H1 (cell line): Measurements from ENCODE around the gene SPAAR. TPM values are rescaled to one million over a fixed set of nuclear protein-coding genes. Genes with fewer than 3 reads are reported as not detected.

Experiments used
- CTCF ChIA-PET: fragments of 300-600 bp; sonication (Branson Sonifier 250); formaldehyde crosslinking; loops from one replicate; lab custom pipeline; 2021; ENCODE audit not compliant: partially characterized antibody; lab: Charles Lee
- POLR2A ChIA-PET: fragments of 300-600 bp; sonication (Branson Sonifier 250); formaldehyde crosslinking; loops from one replicate; lab custom pipeline; 2021; ENCODE audit warnings: inconsistent platforms; ENCODE audit not compliant: partially characterized antibody; lab: Charles Lee
- DNase-seq, 2 experiments: peaks; one replicate each; pipeline versions ENCODE4 v3.0.0 to v3.0.0-alpha.2; 2010 to 2022; ENCODE audit warnings: low spot score in 2 of 2, low read depth in 1 of 2, mixed read lengths in 1 of 2
- FAIRE-seq: peaks from 2 replicates; lab custom pipeline; 2011; peaks lifted over from hg19 to GRCh38; lab: Jason Lieb, UNC
- H2AFZ ChIP-seq: 2 replicates; pipeline ENCODE4 v1.8.1; 2012; ENCODE audit warnings: low read length, inconsistent platforms
- H2AK5ac ChIP-seq: 2 replicates; pipeline ENCODE4 v1.6.1; 2013; ENCODE audit warnings: low read depth, low read length
- H2BK120ac ChIP-seq: replicated peaks from 2 replicates; pipeline ENCODE3; 2013; ENCODE audit warnings: low read depth, low read length, inconsistent platforms
- H2BK12ac ChIP-seq: 2 replicates; pipeline ENCODE4 v1.6.1; 2013; ENCODE audit warnings: low read depth, low read length
- H2BK15ac ChIP-seq: 2 replicates; pipeline ENCODE4 v1.6.1; 2013; ENCODE audit warnings: low read length
- H2BK20ac ChIP-seq: 2 replicates; pipeline ENCODE4 v1.6.1; 2013; ENCODE audit warnings: low read length
- H2BK5ac ChIP-seq: 2 replicates; pipeline ENCODE4 v1.6.1; 2013; ENCODE audit warnings: low read depth, low read length
- H3K14ac ChIP-seq: 2 replicates; pipeline ENCODE4 v1.6.1; 2013; ENCODE audit warnings: inconsistent platforms; ENCODE audit not compliant: insufficient read length
- H3K18ac ChIP-seq: 2 replicates; pipeline ENCODE4 v1.6.1; 2013; ENCODE audit warnings: low read length; ENCODE audit errors: extremely low read depth
- H3K23ac ChIP-seq: 2 replicates; pipeline ENCODE4 v1.6.1; 2013; ENCODE audit warnings: inconsistent platforms; ENCODE audit not compliant: insufficient read length
- H3K23me2 ChIP-seq: 2 replicates; pipeline ENCODE4 v1.6.1; 2013; ENCODE audit warnings: low read depth, low read length
- H3K27ac ChIP-seq: 2 replicates; pipeline ENCODE4 v1.6.1; 2011; ENCODE audit warnings: low read depth, low read length, inconsistent platforms
- H3K27me3 ChIP-seq, 4 experiments: replicated peaks in 1 of 4; 1 replicate in 1 of 4; 2 replicates in 3 of 4; pipeline versions ENCODE4 v1.6.1 to v1.8.1; 2011 to 2013; ENCODE audit warnings: low read length in 3 of 4, mild to moderate bottlenecking in 3 of 4, inconsistent platforms in 2 of 4, mixed read lengths in 2 of 4, moderate library complexity in 1 of 4; ENCODE audit not compliant: control insufficient read depth in 3 of 4, insufficient read depth in 3 of 4; ENCODE audit errors: extremely low read depth in 1 of 4
- H3K36me3 ChIP-seq, 4 experiments: 2 replicates each; pipeline versions ENCODE4 v1.6.1 to v1.8.1; 2011 to 2013; ENCODE audit warnings: mild to moderate bottlenecking in 4 of 4, low read length in 3 of 4, moderate library complexity in 2 of 4, control low read depth in 1 of 4, inconsistent platforms in 1 of 4; ENCODE audit not compliant: insufficient read depth in 4 of 4, control insufficient read depth in 2 of 4
- H3K4ac ChIP-seq: replicated peaks from 2 replicates; pipeline ENCODE3; 2013; ENCODE audit warnings: low read length, low read depth, mixed read lengths, inconsistent platforms; ENCODE audit not compliant: insufficient read length
- H3K4me1 ChIP-seq, 4 experiments: replicated peaks in 1 of 4; 1 replicate in 1 of 4; 2 replicates in 3 of 4; pipeline versions ENCODE4 v1.6.1 to v1.8.1; 2011 to 2013; ENCODE audit warnings: low read length in 3 of 4, inconsistent platforms in 2 of 4, mixed read lengths in 1 of 4; ENCODE audit not compliant: insufficient read depth in 4 of 4, control insufficient read depth in 3 of 4
- H3K4me2 ChIP-seq, 2 experiments: 2 replicates each; pipeline versions ENCODE4 v1.6.1 to v1.8.1; 2011 to 2013; ENCODE audit warnings: low read depth in 2 of 2, low read length in 2 of 2, control low read depth in 1 of 2, inconsistent platforms in 1 of 2, mild to moderate bottlenecking in 1 of 2; ENCODE audit not compliant: insufficient read depth in 1 of 2
- H3K4me3 ChIP-seq, 4 experiments: fragments of 200-600, 300-600 bp in 1 of 4; sonication (generic), shearing (Covaris generic), sonication (Bioruptor Twin) in 1 of 4; 2 replicates each; pipeline versions ENCODE4 v1.5.1 to v1.8.1; 2011 to 2016; ENCODE audit warnings: low read length in 4 of 4, low read depth in 3 of 4, control low read depth in 2 of 4, inconsistent platforms in 2 of 4, mild to moderate bottlenecking in 2 of 4, mixed read lengths in 1 of 4, moderate library complexity in 1 of 4; ENCODE audit not compliant: insufficient read depth in 2 of 4; ENCODE audit errors: extremely low read depth in 1 of 4
- H3K56ac ChIP-seq: replicated peaks from 2 replicates; pipeline ENCODE3; 2013; ENCODE audit warnings: low read depth, mild to moderate bottlenecking, mixed read lengths, low read length, inconsistent platforms; ENCODE audit not compliant: insufficient read length
- H3K79me1 ChIP-seq: 2 replicates; pipeline ENCODE4 v1.6.1; 2013; ENCODE audit warnings: low read depth, low read length, control low read depth
- H3K79me2 ChIP-seq, 2 experiments: 2 replicates each; pipeline versions ENCODE4 v1.6.1 to v1.8.1; 2012 to 2013; ENCODE audit warnings: low read length in 2 of 2, mild to moderate bottlenecking in 2 of 2, inconsistent platforms in 1 of 2; ENCODE audit not compliant: insufficient read depth in 2 of 2, control insufficient read depth in 1 of 2
- H3K9ac ChIP-seq, 4 experiments: replicated peaks in 1 of 4; 1 replicate in 1 of 4; 2 replicates in 3 of 4; pipeline versions ENCODE4 v1.6.1 to v1.8.1; 2011 to 2013; ENCODE audit warnings: low read depth in 3 of 4, low read length in 3 of 4, control low read depth in 2 of 4, mild to moderate bottlenecking in 2 of 4, moderate library complexity in 2 of 4, inconsistent platforms in 1 of 4; ENCODE audit errors: extremely low read depth in 1 of 4
- H3K9me3 ChIP-seq, 2 experiments: 2 replicates each; pipeline versions ENCODE4 v1.6.1 to v1.8.1; 2012 to 2013; ENCODE audit warnings: mild to moderate bottlenecking in 2 of 2, moderate library complexity in 2 of 2, control low read depth in 1 of 2, inconsistent platforms in 1 of 2, low read depth in 1 of 2, low read length in 1 of 2, mixed read lengths in 1 of 2; ENCODE audit not compliant: insufficient read depth in 2 of 2
- H4K20me1 ChIP-seq, 2 experiments: replicated peaks in 1 of 2; 2 replicates each; pipeline versions ENCODE3 to v1.8.1; 2011 to 2013; ENCODE audit warnings: inconsistent platforms in 2 of 2, low read length in 2 of 2, mild to moderate bottlenecking in 1 of 2; ENCODE audit not compliant: insufficient read depth in 2 of 2, control insufficient read depth in 1 of 2
- H4K5ac ChIP-seq: 2 replicates; pipeline ENCODE4 v1.6.1; 2013; ENCODE audit warnings: low read length, low read depth, mixed read lengths, inconsistent platforms; ENCODE audit not compliant: insufficient read length
- H4K8ac ChIP-seq: 2 replicates; pipeline ENCODE4 v1.8.0; 2013; ENCODE audit warnings: mild to moderate bottlenecking, moderate library complexity, low read length, inconsistent platforms; ENCODE audit not compliant: insufficient read depth; ENCODE audit errors: extremely low read depth
- H4K91ac ChIP-seq: replicated peaks from 2 replicates; pipeline ENCODE3; 2013; ENCODE audit warnings: low read length, mixed read lengths, inconsistent platforms; ENCODE audit not compliant: insufficient read length
- BRCA1 ChIP-seq: IDR thresholded peaks from 2 replicates; pipeline ENCODE4 v1.6.1; 2012; ENCODE audit warnings: low read depth, low read length, improper control_type of control experiment
- CHD1 ChIP-seq: IDR thresholded peaks from 2 replicates; pipeline ENCODE4 v1.6.1; 2012; ENCODE audit warnings: low read depth, low read length, improper control_type of control experiment
- EGR1 ChIP-seq: IDR thresholded peaks from 2 replicates; pipeline ENCODE4 v1.6.1; 2011; ENCODE audit warnings: low read depth, low read length, borderline replicate concordance
- KDM5A ChIP-seq: fragments of 200-600 bp; IDR thresholded peaks from 2 replicates; pipeline ENCODE4 v1.7.1; 2012; ENCODE audit warnings: mild to moderate bottlenecking, low read length, inconsistent platforms, mixed read lengths
- MAFK ChIP-seq: IDR thresholded peaks from 2 replicates; pipeline ENCODE4 v1.6.1; 2012; ENCODE audit warnings: low read depth, mild to moderate bottlenecking, improper control_type of control experiment, low read length
- POU5F1 ChIP-seq: IDR thresholded peaks from 2 replicates; pipeline ENCODE4 v1.6.1; 2011; ENCODE audit warnings: low read depth, mild to moderate bottlenecking, low read length, moderate library complexity
- RBBP5 ChIP-seq: IDR thresholded peaks from 2 replicates; pipeline ENCODE4 v1.7.1; 2012; ENCODE audit warnings: low read depth, mild to moderate bottlenecking, inconsistent platforms, low read length, moderate library complexity, borderline replicate concordance
- SIX5 ChIP-seq: IDR thresholded peaks from 2 replicates; pipeline ENCODE4 v1.6.1; 2011; ENCODE audit warnings: mild to moderate bottlenecking, low read depth, low read length
- polyA plus RNA-seq, 7 experiments: library from polyadenylated mRNA; depleted of rRNA in 3 of 7; stranded (reverse) in 5 of 7; unstranded in 2 of 7; fragments of >200 nt in 5 of 7; fragments of 200-250 nt in 2 of 7; gene quantifications; 1 replicate in 5 of 7; 2 replicates in 1 of 7; 4 replicates in 1 of 7; pipeline versions ENCODE4 v1.2.1 to v1.2.3, GENCODE V29; 2011 to 2013; ENCODE audit warnings: missing spikeins in 2 of 7, mixed read lengths in 2 of 7
- total RNA-seq: library from RNA; stranded (reverse); fragmentation: NEBNext Ultra II Directional; extraction: Animal tissue kit (Norgen Biotek cat#: 25700); gene quantifications from 2 replicates; pipeline ENCODE4 v1.2.1, GENCODE V29; 2021

Gene SPAAR
- total and polyA plus RNA-seq, 2 of the 8 experiments (the other 6 are each of a cell fraction or from before 2014, with no cell fraction given) = 0.27 TPM; not detected in 1

- FAIRE-seq (no peak), DNase-seq (no peak)
- Histone ChIP-seq H2BK120ac (no peak overlapping the region), H3K56ac (no peak overlapping the region), H4K5ac (no peak overlapping the region), H3K36me3 (no peaks in the 10 kb centered on the region), H4K20me1 (no peaks in the 10 kb centered on the region), H3K4me3 (no peak overlapping the region), H2BK12ac (no peak overlapping the region), H3K23ac (no peak overlapping the region), H2BK15ac (no peak overlapping the region), H2AFZ (no peak overlapping the region), H3K27ac (no peak overlapping the region), H3K18ac (no peak overlapping the region), H3K4me2 (no peak overlapping the region), H3K9me3 (no peaks in the 10 kb centered on the region), H4K91ac (no peak overlapping the region), H3K79me2 (no peaks in the 10 kb centered on the region), H2BK5ac (no peak overlapping the region), H3K23me2 (no peaks in the 10 kb centered on the region), H3K4me1 (no peaks in the 10 kb centered on the region), H3K9ac (no peak overlapping the region), H3K79me1 (no peaks in the 10 kb centered on the region), H2BK20ac (no peak overlapping the region), H3K14ac (no peak overlapping the region), H4K8ac (no peak overlapping the region), H2AK5ac (no peak overlapping the region), H3K27me3 (no peaks in the 10 kb centered on the region), H3K4ac (no peak overlapping the region)
- CTCF ChIA-PET = interaction anchor here (0.9 to 2.2 kb wide), 8 partner anchors 9 to 108 kb away, joined by 3 to 7 read pairs (median 4); no protein-coding TSS in a partner anchor
- TF ChIP-seq EGR1 (no peak), SIX5 (no peak), MAFK (no peak), RBBP5 (no peak), KDM5A (no peak), POU5F1 (no peak), CHD1 (no peak), BRCA1 (no peak)
- POLR2A ChIA-PET = interaction anchor here (0.7 kb wide), 1 partner anchor 12 kb away, joined by 3 read pairs; no protein-coding TSS in a partner anchor
These were observed 11.0 kb upstream of the SPAAR start for GRCh38 chr9:35898337-35898736.
